ENCODE data around the gene MRPL54. TPM values are rescaled to one million over a fixed set of nuclear protein-coding genes. Genes with fewer than 3 reads are reported as not detected.

MRPL54 gene
- total RNA-seq, 4 donors from 2014 or later = 47.6 to 93.8 (median 66.5) TPM

- no peak for TF ChIP-seq CTCF (IDR thresholded peaks at IDR 0.05; ENCODE audit: low read depth)
Observed at GRCh38 chr19:3810708-3811355, 48.4 kb downstream of the MRPL54 start.

GRCh38 chr19:3813473-3814392 lies 51.3 kb downstream of the MRPL54 start:
- TF ChIP-seq CTCF (IDR thresholded peaks at IDR 0.05; ENCODE audit: low read depth) = no peak

GRCh38 chr19:3814648-3815047 lies 52.2 kb downstream of the MRPL54 start:
- TF ChIP-seq CTCF (IDR thresholded peaks at IDR 0.05; ENCODE audit: low read depth) = no peak

DNA sequence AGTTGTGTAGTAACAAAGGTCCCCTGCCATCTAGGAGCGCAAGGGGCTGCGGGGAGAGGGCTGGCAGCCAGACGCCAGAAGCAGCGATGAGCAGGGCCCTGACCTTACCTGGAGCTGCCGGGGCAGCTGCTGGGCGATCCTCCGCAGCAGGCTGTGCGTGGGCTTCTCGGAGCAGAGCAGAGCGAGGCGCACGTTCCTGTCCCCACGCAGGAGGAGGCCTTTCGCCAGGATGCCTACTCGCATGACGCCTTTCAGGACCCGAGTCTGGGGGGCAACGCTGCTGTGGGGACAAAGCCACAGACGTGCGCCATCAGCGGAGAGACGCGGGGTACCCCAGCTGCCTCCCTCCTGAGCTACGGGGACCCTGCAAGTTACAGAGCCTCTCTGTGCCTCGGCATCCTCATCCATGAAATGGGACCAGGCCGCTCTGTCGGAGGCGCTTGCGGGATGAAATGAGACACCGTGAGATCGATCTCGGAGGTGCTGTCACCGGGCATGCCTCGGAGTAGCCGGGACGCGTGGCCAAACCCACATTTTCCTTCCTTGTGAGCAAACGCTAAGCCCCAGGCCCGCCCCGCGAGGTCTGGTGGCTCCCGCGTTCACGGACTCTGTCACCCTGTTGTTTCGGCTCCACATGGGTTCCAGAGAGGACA lies 54.2 kb downstream of the MRPL54 start:
- TF ChIP-seq CTCF (IDR thresholded peaks at IDR 0.05; ENCODE audit: low read depth) = no peak

Small RNA genes within 50 kb of the gene (small RNA-seq; reads per million reads assigned to genes)
- gene AC005777.1 = not detected

Other genes starting within 250 kb of the MRPL54 start
- gene TEKTIP1, start 223.5 kb upstream of the MRPL54 start, total RNA-seq = 1 to 10 TPM in 2 of 4 donors, not detected in 2; 1.8 to 4.1 TPM
- 10 to 100 TPM; 28.5 to 56.1 (median 34.1) TPM for gene MFSD12, start 205.1 kb upstream of the MRPL54 start, total RNA-seq
- gene HMG20B, start 189.7 kb upstream of the MRPL54 start, total RNA-seq = 100 to 1,000 TPM in 2 of 4 donors, 10 to 100 TPM in 2; 51.4 to 124 (median 102) TPM
- gene GIPC3, start 177.2 kb upstream of the MRPL54 start, total RNA-seq = 1 to 10 TPM in 3 of 4 donors, under 1 TPM in 1; 0.66 to 4.5 (median 1.7) TPM
- gene TBXA2R, start 155.8 kb upstream of the MRPL54 start, total RNA-seq = 1 to 10 TPM in 1 of 4 donors, under 1 TPM in 1, not detected in 2; 0.34 to 4.0 TPM
- 10 to 100 TPM; 10.9 to 29.0 (median 16.8) TPM for gene CACTIN, start 135.9 kb upstream of the MRPL54 start, total RNA-seq
- gene PIP5K1C, start 62.2 kb upstream of the MRPL54 start, total RNA-seq = 10 to 100 TPM; 10.1 to 25.4 (median 13.7) TPM
- gene TJP3, start 54.3 kb upstream of the MRPL54 start, total RNA-seq = under 1 TPM in 1 of 4 donors, not detected in 3; 0.22 TPM
- 10 to 100 TPM; 12.4 to 31.3 (median 15.4) TPM for gene APBA3, start 990 bp upstream of the MRPL54 start, total RNA-seq
- not detected for gene RAX2, start 9.5 kb downstream of the MRPL54 start, total RNA-seq
- gene MATK, start 23.7 kb downstream of the MRPL54 start, total RNA-seq = 10 to 100 TPM in 1 of 4 donors, 1 to 10 TPM in 3; 1.5 to 25.8 (median 2.7) TPM
- gene ZFR2, start 106.4 kb downstream of the MRPL54 start, total RNA-seq = not detected
- gene ATCAY, start 118.0 kb downstream of the MRPL54 start, total RNA-seq = not detected
- gene NMRK2, start 170.4 kb downstream of the MRPL54 start, total RNA-seq = not detected
- gene DAPK3, start 208.4 kb downstream of the MRPL54 start, total RNA-seq = 10 to 100 TPM; 25.4 to 68.8 (median 44.5) TPM
- gene EEF2, start 222.8 kb downstream of the MRPL54 start, total RNA-seq = 1,000 to 10,000 TPM in 3 of 4 donors, 100 to 1,000 TPM in 1; 784 to 3,342 (median 1,545) TPM
- 10 to 100 TPM in 3 of 4 donors, 1 to 10 TPM in 1; 7.7 to 50.4 (median 16.1) TPM for gene PIAS4, start 245.1 kb downstream of the MRPL54 start, total RNA-seq

All from subcutaneous adipose tissue (tissue), 4 donors.